Measurements from ENCODE around the gene ADAMTS2. TPM values are rescaled to one million over a fixed set of nuclear protein-coding genes. Genes with fewer than 3 reads are reported as not detected.

Gene ADAMTS2
- total and polyA plus RNA-seq, 5 donors from 2014 or later: 0.03 TPM; not detected in 4

DNA sequence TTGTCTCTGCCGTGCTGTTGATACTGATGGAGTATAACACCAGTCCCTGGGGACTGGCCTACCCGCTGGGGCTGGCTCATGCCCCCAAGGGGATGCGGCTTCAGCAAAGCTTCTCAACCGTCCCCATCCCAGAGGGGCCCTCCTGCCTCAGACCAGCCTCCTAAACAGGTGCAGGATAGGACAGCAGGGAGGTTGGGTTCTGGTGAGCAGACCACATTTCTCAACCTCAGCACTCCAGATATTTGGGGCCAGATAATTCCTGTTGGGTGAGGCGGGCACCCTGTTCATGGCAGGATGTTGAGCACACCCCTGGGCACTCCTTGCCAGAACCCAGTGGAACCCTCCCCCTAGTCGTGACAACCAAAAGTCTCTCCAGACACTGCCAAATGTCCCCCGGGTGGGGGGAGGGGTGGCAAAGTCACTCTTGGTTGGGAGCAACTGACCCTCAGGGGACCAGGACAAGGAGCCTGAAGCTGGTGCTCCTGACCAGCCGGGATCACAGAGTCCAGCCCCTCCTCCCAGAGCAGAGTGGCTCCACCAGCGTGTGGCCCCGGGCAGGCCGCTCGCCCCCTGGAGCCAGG, 177.3 kb downstream of the ADAMTS2 start:
- peaks cover 0 to 3% (median 0%) of the 10 kb centered on the region in 4 donors for H3K4me1 Mint-ChIP-seq
- no peak for ATAC-seq (ENCODE audit: low read depth in 2 of 2)
- Histone ChIP-seq H3K36me3 (ENCODE audit: control insufficient read depth, insufficient read depth, low read length) (no peaks in the 10 kb centered on the region), H3K27ac (ENCODE audit: insufficient read depth, low read length, poor library complexity, severe bottlenecking) (no peak overlapping the region), H3K4me3 (ENCODE audit: low read depth, low read length) (no peak overlapping the region), H3K27me3 (ENCODE audit: control insufficient read depth, insufficient read depth, low read length) (no peaks in the 10 kb centered on the region), H3K4me1 (ENCODE audit: control insufficient read depth, insufficient read depth, low read length, poor library complexity, severe bottlenecking) (peaks cover 9% of the 10 kb centered on the region), H3K9me3 (ENCODE audit: control insufficient read depth in 2 of 2, low read length in 2 of 2) (peaks cover 0 to 6% of the 10 kb centered on the region in 2 experiments)
- H3K9me3 Mint-ChIP-seq: peaks cover 0 to 5% (median 0%) of the 10 kb centered on the region in 7 donors
- no peak overlapping the region for H3K27ac Mint-ChIP-seq
- H3K27me3 Mint-ChIP-seq: no peaks in the 10 kb centered on the region
- no peak overlapping the region for H3K4me3 Mint-ChIP-seq
- DNase-seq: no peak
- no peaks in the 10 kb centered on the region for H3K36me3 Mint-ChIP-seq

GRCh38 chr5:179166886-179167841, 178.1 kb downstream of the ADAMTS2 start:
- Mint-ChIP-seq H3K27me3 (no peaks in the 10 kb centered on the region), H3K36me3 (no peaks in the 10 kb centered on the region), H3K4me3 (peak overlapping the region in 1 of 4 donors; percentile 48), H3K4me1 (peaks cover 0 to 3% (median 0%) of the 10 kb centered on the region in 4 donors), H3K27ac (no peak overlapping the region), H3K9me3 (peaks cover 0 to 5% (median 0%) of the 10 kb centered on the region in 7 donors)
- Histone ChIP-seq H3K4me3 (ENCODE audit: low read depth, low read length) (no peak overlapping the region), H3K4me1 (ENCODE audit: control insufficient read depth, insufficient read depth, low read length, poor library complexity, severe bottlenecking) (peaks cover 9% of the 10 kb centered on the region), H3K27ac (ENCODE audit: insufficient read depth, low read length, poor library complexity, severe bottlenecking) (no peak overlapping the region), H3K36me3 (ENCODE audit: control insufficient read depth, insufficient read depth, low read length) (no peaks in the 10 kb centered on the region), H3K27me3 (ENCODE audit: control insufficient read depth, insufficient read depth, low read length) (no peaks in the 10 kb centered on the region), H3K9me3 (ENCODE audit: control insufficient read depth in 2 of 2, low read length in 2 of 2) (peaks cover 0 to 6% of the 10 kb centered on the region in 2 experiments)
- DNase-seq (peak; percentile 13 to 51 (median 36)), ATAC-seq (ENCODE audit: low read depth in 2 of 2) (peak; percentile 48 to 61)

- DNase-seq (no peak), ATAC-seq (ENCODE audit: low read depth in 2 of 2) (no peak)
- Mint-ChIP-seq H3K9me3 (peaks cover 0 to 8% (median 0%) of the 10 kb centered on the region in 7 donors), H3K27me3 (no peaks in the 10 kb centered on the region), H3K4me3 (peak overlapping the region in 2 of 4 donors; percentile 33 to 38), H3K4me1 (peaks cover 0 to 3% (median 0%) of the 10 kb centered on the region in 4 donors), H3K27ac (no peak overlapping the region), H3K36me3 (no peaks in the 10 kb centered on the region)
- H3K27me3 ChIP-seq (ENCODE audit: control insufficient read depth, insufficient read depth, low read length): no peaks in the 10 kb centered on the region
- no peak overlapping the region for H3K27ac ChIP-seq (ENCODE audit: insufficient read depth, low read length, poor library complexity, severe bottlenecking)
- H3K4me1 ChIP-seq (ENCODE audit: control insufficient read depth, insufficient read depth, low read length, poor library complexity, severe bottlenecking): peaks cover 9% of the 10 kb centered on the region
- peaks cover 0 to 6% of the 10 kb centered on the region in 2 experiments for H3K9me3 ChIP-seq (ENCODE audit: control insufficient read depth in 2 of 2, low read length in 2 of 2)
- H3K4me3 ChIP-seq (ENCODE audit: low read depth, low read length): no peak overlapping the region
- H3K36me3 ChIP-seq (ENCODE audit: control insufficient read depth, insufficient read depth, low read length): no peaks in the 10 kb centered on the region
Observed at GRCh38 chr5:179166171-179166885, 178.9 kb downstream of the ADAMTS2 start.

DNA sequence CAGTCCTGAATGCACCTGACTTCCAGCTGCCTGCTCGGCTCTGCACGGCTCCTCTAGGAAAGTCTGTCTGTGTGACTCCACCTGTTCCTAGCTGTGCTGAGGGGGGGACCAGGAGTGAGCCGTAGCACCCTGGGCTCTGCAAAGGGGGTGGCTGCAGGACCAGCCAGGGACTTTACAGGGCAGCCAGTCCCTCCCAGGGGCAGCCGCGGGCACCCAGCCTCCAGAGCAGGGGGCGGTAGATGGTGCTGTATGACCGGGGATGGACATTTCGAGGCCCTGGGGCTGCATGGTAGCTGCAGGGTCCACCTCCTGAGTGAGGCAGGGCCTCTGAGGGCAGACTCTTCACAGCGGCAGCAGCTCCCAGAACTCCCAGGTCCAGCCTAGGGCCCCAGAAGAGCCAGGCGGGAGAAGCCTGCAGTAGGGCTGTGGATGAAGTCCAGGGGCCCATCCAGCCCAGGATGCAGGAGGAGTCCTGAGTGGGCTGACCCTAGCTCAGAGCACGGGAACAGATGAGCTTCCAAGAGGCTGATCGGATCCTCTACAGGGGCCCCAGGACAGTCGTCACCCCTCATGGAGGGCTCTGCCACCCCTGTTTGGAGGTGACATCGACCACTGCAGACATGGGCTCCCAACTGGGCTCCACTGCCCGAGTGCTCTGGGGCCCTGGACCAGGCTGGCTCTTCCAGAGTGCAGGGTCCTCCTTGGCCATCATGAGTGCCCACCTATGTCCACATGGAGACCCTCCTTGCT, 179.7 kb downstream of the ADAMTS2 start:
- Histone ChIP-seq H3K4me3 (ENCODE audit: low read depth, low read length) (no peak overlapping the region), H3K36me3 (ENCODE audit: control insufficient read depth, insufficient read depth, low read length) (no peaks in the 10 kb centered on the region), H3K4me1 (ENCODE audit: control insufficient read depth, insufficient read depth, low read length, poor library complexity, severe bottlenecking) (peaks cover 9% of the 10 kb centered on the region), H3K27ac (ENCODE audit: insufficient read depth, low read length, poor library complexity, severe bottlenecking) (no peak overlapping the region), H3K9me3 (ENCODE audit: control insufficient read depth in 2 of 2, low read length in 2 of 2) (peaks cover 0 to 6% of the 10 kb centered on the region in 2 experiments), H3K27me3 (ENCODE audit: control insufficient read depth, insufficient read depth, low read length) (no peaks in the 10 kb centered on the region)
- H3K27ac Mint-ChIP-seq: no peak overlapping the region
- H3K9me3 Mint-ChIP-seq: peaks cover 0 to 8% (median 0%) of the 10 kb centered on the region in 7 donors
- DNase-seq (no peak), ATAC-seq (ENCODE audit: low read depth in 2 of 2) (no peak)
- peaks cover 0 to 3% (median 0%) of the 10 kb centered on the region in 4 donors for H3K4me1 Mint-ChIP-seq
- no peaks in the 10 kb centered on the region for H3K36me3 Mint-ChIP-seq
- peak overlapping the region in 1 of 4 donors; percentile 38 for H3K4me3 Mint-ChIP-seq
- no peaks in the 10 kb centered on the region for H3K27me3 Mint-ChIP-seq

- no peak overlapping the region for H3K4me3 ChIP-seq (ENCODE audit: low read depth, low read length)
- no peaks in the 10 kb centered on the region for H3K27me3 ChIP-seq (ENCODE audit: control insufficient read depth, insufficient read depth, low read length)
- H3K36me3 ChIP-seq (ENCODE audit: control insufficient read depth, insufficient read depth, low read length): no peaks in the 10 kb centered on the region
- H3K27ac ChIP-seq (ENCODE audit: insufficient read depth, low read length, poor library complexity, severe bottlenecking): no peak overlapping the region
- peaks cover 0 to 3% (median 0%) of the 10 kb centered on the region in 4 donors for H3K4me1 Mint-ChIP-seq
- peak overlapping the region in 2 of 3 donors; percentile 56 to 74 for H3K27ac Mint-ChIP-seq
- no peaks in the 10 kb centered on the region for H3K27me3 Mint-ChIP-seq
- no peak overlapping the region for H3K4me3 Mint-ChIP-seq
- DNase-seq: no peak
- no peak for ATAC-seq (ENCODE audit: low read depth in 2 of 2)
- peaks cover 2 to 6% of the 10 kb centered on the region in 2 experiments for H3K9me3 ChIP-seq (ENCODE audit: control insufficient read depth in 2 of 2, low read length in 2 of 2)
- H3K4me1 ChIP-seq (ENCODE audit: control insufficient read depth, insufficient read depth, low read length, poor library complexity, severe bottlenecking): peaks cover 9% of the 10 kb centered on the region
- no peaks in the 10 kb centered on the region for H3K36me3 Mint-ChIP-seq
- H3K9me3 Mint-ChIP-seq: peaks cover 0 to 4% (median 0%) of the 10 kb centered on the region in 7 donors
Observed at GRCh38 chr5:179164331-179165311, 180.6 kb downstream of the ADAMTS2 start.

DNA sequence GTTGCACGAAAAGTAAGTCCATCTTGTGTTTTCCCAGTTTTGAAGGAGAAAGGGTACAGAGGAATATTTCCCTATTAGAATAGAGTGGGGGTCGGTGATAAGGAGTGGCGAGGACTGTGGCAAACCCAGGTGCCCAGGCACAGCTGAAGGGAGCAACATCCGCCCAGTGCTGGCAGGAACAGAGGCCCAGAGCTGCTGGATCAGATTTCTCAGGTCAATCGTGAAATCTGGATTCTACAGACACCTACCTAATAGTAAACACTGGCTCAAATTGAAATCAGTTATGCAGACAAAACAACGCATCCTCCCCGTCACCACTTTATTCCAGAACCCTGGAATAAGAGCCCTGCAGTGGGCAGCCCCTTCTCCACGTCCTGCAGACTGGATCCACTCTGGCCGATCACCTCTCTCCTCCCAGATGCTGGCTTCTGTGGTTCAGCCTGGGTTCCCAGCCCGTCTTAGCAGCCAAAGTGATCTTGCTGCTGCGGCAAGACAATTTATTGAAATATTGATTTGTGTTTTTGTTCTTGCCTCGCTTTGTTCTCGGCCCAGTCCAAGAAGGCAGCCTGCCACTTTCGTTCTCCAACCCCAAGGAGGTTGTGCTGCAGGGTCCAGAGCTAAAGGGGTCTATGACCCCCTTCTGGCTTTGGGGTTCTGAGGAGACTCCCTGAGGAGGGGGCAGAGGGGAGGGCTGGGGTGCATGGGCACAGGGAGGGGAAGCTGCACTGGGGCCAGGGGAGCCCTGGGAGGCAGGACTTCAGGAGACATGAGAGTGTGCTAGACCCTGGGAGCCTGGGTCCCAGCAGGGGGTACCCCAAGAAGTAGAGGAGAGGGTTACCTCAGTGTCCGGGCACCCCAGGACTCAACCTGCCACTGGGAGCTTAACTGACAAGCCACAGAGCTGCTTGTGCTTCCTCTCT, 181.8 kb downstream of the ADAMTS2 start:
- Histone ChIP-seq H3K9me3 (ENCODE audit: control insufficient read depth in 2 of 2, low read length in 2 of 2) (peaks cover 0 to 2% of the 10 kb centered on the region in 2 experiments), H3K27ac (ENCODE audit: insufficient read depth, low read length, poor library complexity, severe bottlenecking) (no peak overlapping the region), H3K27me3 (ENCODE audit: control insufficient read depth, insufficient read depth, low read length) (no peaks in the 10 kb centered on the region), H3K4me3 (ENCODE audit: low read depth, low read length) (no peak overlapping the region), H3K36me3 (ENCODE audit: control insufficient read depth, insufficient read depth, low read length) (no peaks in the 10 kb centered on the region), H3K4me1 (ENCODE audit: control insufficient read depth, insufficient read depth, low read length, poor library complexity, severe bottlenecking) (peaks cover 9% of the 10 kb centered on the region)
- H3K9me3 Mint-ChIP-seq: peaks cover 0 to 3% (median 0%) of the 10 kb centered on the region in 7 donors
- no peak overlapping the region for H3K4me3 Mint-ChIP-seq
- H3K27ac Mint-ChIP-seq: no peak overlapping the region
- peaks cover 0 to 3% (median 0%) of the 10 kb centered on the region in 4 donors for H3K4me1 Mint-ChIP-seq
- H3K36me3 Mint-ChIP-seq: no peaks in the 10 kb centered on the region
- DNase-seq: no peak
- H3K27me3 Mint-ChIP-seq: no peaks in the 10 kb centered on the region
- no peak for ATAC-seq (ENCODE audit: low read depth in 2 of 2)

Data from CD4-positive, CD25-positive, alpha-beta regulatory T cell (primary cell).